ENCODE measurements around the gene MYH9. TPM values are rescaled to one million over a fixed set of nuclear protein-coding genes. Genes with fewer than 3 reads are reported as not detected.

The MYH9 gene
- polyA plus RNA-seq, 12 donors = 77.1 to 364 (median 100) TPM

- DNase-seq = no peak
Observed at GRCh38 chr22:36332623-36333332, 55.0 kb downstream of the MYH9 start.

DNA sequence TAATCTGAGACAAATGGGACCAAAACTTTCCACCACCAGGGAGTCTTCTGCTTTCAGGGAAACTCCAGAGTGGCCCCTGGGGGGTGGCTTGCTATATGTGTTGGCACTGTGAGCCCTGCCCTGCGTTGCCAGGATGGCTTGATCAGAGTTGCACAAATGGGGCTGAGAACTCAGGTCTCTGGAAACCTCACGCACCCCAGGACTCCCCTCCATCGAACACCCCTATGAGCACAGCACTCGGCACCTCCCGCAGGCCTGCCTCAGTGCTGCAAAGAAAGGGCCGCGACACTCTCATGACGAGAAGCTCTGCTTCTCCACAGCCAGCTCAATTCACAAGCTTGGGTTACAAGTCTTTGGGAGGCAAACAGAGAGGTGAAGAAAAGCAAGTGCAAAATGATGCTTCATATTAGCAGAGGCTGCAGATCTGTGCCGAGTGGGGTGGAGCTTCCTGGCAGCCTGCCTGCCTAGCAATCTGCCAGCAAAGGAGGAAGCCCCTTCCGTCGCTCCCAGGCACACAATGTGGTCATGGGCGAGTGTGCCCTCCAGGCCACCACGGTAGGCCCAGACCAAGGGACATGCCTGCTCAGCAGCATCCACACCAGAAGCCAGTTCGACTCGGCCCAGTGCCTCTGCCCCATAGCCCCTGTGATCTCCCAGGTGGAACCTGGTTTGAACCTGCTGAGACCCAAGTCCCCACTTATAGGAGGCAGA, 55.7 kb downstream of the MYH9 start:
- peak; percentile 77 for DNase-seq

GRCh38 chr22:36331306-36331911, 56.4 kb downstream of the MYH9 start:
- DNase-seq = no peak

- DNase-seq = no peak
Observed at GRCh38 chr22:36330655-36331305, 57.0 kb downstream of the MYH9 start.

DNA sequence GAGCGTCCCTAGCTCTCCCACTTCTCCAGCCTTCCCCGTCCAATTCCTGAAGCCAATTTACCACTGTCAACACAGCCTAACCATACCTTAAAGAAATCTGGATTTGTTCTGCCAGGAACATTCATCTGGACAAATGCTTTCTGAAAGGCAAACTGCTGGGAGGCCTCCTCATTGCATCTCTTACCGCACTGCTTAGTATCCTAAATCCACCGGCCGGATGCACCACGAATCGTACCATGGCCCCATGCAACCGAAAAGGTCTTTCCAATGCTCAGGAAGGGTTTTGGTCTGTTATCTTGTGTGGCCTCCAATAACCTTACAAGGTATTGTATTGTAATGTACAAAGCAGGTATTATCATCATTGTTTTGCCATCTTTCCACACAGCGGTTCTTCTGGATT, 57.6 kb downstream of the MYH9 start:
- no peak for DNase-seq

- no peak for DNase-seq
Observed at GRCh38 chr22:36329254-36330078, 58.3 kb downstream of the MYH9 start.

- DNase-seq = no peak
Observed at GRCh38 chr22:36328635-36329253, 59.0 kb downstream of the MYH9 start.

- DNase-seq = no peak
Observed at GRCh38 chr22:36327922-36328551, 59.7 kb downstream of the MYH9 start.

DNA sequence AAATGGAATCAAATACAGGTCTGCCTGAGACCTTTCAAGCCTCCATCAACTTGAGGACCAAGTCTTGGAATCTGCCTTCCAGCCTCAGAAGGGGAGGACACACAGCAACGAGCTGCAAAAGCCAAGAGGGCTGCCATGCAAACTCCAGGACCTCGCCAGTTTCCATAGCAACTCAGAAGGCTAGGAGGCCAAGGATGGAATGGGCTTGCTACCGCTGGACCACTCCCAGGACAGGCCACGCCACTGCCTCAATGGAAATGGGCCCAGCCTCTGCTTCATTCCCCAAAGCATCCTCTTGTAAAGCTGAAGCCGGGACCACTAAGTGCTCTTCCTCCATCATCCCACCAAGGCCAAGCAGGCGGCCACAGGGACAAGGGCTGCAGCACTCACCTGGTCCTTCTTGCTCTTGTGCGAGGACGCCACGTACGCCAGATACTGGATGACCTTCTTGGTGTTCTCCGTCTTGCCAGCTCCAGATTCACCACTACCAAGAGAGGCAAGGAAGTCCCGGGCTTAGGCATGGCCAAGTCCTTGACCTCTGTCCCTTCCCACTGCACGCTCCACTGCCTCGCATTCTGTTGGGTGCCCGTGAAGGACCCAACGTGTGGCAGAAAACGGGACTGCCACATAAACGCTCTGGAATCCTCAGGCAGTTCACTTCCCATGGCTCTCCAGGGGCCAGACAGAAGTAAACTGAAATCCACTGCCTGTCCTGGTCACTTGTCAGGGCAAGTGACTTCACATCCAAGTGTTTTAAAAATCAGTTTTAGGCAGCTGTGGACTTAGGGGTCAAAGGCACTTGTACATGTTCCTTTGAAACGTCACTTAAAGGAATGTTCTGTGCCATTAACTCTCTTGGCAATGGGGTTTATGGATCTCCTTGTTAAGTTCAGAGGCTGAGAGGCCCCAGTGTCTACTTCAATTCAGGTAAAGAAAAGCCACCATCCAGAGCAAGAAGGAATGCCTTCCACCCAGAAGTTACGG, 61.3 kb downstream of the MYH9 start:
- DNase-seq = no peak

DNA sequence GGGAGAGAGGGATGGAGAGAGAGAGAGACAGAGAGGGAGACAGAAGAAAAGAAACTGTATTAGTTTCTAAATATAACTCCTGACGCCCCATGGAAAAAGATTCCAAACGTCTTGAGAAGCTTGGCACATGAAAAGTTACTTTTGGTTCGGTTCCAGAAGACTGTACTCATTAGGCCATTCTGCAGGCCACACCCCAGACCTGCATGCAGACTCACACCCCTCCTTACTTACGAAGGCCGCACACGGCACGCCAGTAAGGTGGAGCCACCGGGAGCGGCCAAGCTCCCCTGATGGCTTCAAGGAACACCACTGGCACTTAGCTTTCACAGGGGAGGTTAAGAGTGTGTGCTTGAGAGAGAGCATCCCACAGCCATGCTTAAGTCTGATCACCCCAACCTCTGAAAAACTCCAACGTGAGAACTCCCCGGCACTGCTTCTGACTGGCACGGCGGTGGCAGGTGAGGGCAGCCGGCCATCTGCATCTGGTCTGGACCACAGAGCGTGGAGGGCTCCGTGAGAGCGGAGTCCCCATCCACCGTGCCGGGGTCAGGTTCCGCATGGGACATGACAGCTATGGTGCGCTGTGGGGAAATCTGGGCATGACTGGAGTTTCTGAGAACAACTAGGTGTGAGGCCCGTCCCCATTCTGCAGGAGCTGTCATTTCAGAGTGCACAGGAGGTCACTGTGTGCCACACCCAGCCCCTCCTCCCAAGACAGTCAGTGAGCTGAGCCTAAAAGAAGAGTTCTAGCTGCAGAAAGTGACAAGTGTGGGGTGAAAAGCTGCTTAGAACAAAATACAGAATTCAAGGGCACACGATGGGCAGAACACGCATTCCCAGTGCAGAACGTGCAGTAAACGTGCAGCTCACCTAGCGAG, 62.4 kb downstream of the MYH9 start:
- no peak for DNase-seq

DNA sequence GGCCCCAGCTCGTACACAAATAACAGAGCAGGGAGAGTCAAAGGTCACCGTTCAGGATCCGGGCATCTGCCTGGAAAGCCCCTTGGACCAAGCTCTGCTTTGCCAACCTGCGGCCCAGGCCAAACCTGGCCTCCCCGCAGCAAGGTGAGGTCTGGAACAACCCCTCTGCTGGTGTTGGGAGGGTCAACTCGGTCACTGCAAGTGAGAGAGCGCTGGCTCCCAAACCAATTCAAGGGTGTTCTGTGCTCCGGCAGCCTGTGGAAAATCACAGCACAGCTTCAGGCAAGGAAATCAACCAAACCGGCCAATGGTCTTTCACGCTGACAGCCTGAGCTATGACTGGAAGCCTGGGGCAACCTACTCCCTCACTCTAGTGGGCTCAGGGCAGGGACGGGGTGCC, 63.4 kb downstream of the MYH9 start:
- no peak for DNase-seq

GRCh38 chr22:36323855-36324331, 63.9 kb downstream of the MYH9 start:
- no peak for DNase-seq

DNA sequence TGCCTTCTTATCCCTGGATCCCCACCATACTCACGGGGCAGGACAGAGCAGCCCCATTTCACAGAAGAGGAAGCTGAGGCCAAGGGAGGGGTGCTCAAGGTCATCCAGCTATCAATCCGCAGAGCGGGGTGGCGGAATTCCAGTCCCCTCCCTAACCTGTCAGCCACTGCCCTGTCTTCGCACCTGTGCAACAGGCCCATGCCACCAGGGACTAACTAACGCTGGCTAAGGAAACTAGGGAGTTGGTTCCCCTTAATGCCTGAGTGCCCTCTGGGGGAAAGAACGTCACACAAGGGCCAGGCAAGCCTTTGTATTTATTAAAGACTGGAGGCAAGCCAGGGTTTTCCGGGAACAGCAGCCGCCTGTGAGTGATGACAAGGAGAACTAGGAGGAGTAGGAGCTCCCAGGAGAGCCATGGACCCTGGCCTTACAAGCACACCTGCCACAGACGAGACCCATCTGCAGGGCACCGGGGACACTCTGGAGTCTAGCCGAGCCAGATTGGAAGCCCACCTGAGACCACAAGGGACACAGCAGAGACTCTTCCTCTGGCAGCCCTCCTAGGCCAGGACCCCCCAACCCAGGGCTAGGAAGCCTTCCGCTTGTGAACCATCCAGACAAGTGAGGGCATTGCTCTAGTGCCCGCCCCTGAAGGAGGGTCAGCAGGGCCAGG, 64.4 kb downstream of the MYH9 start:
- DNase-seq = no peak

DNA sequence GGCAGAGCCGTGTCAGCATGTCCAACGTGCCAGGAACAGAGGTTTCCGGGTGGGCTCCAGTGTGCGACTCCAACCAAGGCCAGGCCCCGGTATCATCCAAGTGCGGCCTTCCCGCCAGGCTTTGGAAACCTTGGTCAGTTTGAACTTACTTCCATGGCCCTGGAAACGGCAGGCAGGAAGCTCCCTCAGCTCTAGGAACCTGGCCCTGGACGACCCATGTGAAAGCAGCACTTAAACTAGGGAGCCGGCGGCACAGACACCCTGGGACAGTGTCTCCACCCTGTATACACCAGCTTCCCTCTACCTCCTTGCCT, 65.2 kb downstream of the MYH9 start:
- no peak for DNase-seq

DNA sequence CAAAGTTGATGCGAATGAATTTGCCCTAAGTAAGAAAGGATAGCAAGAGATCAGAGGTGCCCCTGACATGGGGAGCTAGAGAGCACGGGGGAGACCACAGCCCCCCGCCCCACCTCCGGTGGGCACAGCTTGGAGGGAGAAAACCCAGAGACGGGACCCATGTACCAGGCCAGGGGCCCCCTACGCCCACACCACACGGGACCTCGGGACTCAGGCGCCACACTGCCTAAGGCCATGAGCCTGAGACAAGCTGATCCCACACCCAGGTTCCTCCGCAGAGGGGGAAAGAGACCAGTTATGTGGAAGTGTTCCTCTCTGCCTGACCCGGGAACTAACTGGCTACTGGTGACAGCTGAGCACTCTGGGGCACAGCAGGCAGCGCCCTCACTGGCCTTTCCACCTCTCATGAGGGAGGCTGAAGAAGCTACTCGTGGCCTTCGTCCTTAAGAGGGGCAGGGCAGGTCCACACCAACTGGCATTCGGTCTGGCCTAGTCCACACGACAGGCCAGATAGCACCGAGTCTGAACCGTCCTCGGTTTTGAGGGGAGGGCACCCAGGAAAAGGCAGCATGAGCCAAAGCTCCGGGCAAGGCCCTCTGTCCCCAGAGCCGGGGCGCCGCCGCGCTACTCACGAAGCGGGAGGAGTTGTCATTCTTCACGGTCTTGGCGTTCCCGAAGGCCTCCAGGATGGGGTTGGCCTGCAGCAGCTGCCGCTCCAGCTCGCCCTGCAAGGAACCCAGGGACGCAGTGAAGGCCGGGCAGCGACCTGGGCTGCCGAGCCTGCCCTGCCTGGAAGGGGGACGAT, 65.8 kb downstream of the MYH9 start:
- no peak for DNase-seq

GRCh38 chr22:36320553-36320952, 67.2 kb downstream of the MYH9 start:
- DNase-seq = no peak

Data from muscle of arm (tissue), 12 donors.